HG02759 (cell line): ENCODE measurements around the gene PYGL.
"Not testable (repeated sequence)": the region's sequence is repeated elsewhere in the genome, so short reads cannot be mapped to it uniquely, and the experiment has no call there.

ENCODE experiments used
- ATAC-seq: cut with Tn5 transposase; IDR thresholded peaks from one replicate; pipeline ENCODE4 v1.9.1; 2021; ENCODE audit warnings: mild to moderate bottlenecking, moderate library complexity; ENCODE audit not compliant: unreplicated experiment

PYGL gene

DNA sequence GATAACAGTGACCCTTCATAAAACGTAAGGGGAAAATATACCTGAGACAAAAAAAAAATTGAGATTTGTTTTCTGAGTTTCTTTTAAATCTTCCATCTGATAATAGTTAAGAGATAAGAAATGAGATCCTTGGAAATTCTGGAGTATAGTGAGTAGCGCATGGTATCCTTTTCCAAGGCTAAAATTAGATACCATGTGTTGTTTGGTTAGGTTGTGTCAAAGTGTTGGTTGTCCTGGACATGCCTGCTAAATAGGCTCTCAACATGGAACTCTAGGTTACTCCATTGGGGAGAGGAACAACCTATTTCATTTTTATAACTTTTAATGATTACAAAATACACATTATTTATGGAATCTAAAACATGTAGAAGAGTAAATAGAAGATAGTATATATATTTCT, 14.8 kb downstream of the PYGL start:
- ATAC-seq, result no peak

DNA sequence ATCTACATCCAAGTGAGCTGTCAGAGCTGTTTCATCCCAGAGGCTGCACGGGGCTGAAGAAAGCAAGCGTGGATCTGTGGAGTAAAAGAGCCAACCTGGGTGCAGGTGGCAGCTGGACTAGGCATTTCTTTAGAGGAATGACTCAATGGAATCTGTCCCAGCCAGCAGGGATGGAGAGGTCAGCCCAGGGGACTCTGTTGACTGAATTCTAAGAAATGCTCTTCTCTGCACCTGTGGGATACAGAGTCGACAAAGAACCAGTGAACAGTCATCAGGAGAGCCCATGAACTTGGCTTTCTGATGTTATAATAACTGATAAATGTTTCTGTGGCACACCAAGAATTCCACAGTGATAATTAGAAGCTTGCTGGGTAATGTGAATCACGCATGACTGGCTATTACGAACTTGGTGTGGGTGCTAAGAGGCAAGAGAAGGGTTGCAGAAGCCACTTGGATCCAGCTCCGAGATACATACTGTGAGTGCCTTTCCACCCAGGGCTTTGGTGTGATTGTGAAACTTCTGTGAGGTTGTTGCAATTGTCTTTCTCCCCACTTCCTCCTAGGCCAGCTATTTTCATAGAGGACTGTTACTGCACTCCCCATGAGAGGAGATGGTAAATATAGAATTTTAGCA, 16.2 kb downstream of the PYGL start:
- no peak for ATAC-seq

DNA sequence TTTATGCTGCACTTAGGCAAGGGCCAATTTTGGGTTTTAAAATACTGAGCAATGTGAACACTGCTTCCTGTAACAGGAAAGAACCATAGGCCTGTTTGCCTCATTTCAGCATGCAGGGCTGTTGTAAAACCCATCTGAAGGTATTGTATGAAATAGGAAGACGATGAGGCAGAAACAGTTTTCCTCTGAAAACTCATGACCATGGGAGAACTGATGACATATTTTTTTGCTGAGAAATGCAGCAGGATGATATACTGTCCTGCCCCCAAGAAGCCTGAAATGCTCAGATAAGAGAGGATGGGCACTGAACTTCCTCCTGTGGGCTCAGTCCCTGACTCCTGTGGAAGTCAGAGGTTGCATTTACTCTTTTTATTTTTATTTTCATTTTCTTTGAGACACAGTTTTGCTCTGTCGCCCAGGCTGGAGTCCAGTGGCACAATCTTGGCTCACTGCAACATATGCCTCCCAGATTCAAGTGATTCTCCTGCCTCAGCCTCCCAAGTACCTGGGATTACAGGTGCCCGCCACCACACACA, 17.4 kb downstream of the PYGL start:
- ATAC-seq, result no peak

DNA sequence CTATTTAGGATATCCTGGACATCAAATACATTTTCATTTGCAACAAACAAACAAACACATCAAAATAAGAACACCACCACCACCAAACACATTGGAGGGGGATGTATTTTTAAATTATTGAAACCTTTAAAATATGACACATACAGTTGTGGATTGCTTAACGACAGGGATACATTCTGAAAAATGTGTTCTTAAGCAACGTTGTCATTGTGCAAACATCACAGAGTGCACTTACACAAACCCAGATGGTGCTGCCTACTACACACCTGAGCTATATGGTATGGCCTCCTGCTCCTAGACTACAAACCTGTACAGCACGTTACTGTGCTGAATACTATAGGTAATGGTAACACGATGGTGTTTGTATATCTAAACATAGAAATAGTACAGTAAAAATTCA, 19.4 kb downstream of the PYGL start:
- ATAC-seq, result no peak

DNA sequence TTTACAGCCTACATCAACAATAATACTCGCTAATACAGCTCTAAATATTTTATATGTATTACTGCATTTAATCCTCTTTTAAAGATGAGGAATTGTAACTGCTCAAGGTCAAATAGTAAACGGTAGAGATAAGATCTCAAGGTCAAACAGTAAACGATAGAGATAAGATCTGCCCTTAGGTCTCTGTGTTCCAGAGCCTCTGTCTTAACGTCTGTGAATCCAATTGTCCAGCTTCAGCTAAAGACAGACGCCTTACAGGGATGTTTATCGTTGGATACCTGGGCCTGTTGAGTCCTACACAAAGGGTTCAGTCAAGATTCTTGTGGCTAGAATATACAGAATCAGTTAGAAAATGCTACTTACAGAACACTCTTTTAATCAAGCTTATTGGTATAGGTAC, 20.0 kb downstream of the PYGL start:
- no peak for ATAC-seq

DNA sequence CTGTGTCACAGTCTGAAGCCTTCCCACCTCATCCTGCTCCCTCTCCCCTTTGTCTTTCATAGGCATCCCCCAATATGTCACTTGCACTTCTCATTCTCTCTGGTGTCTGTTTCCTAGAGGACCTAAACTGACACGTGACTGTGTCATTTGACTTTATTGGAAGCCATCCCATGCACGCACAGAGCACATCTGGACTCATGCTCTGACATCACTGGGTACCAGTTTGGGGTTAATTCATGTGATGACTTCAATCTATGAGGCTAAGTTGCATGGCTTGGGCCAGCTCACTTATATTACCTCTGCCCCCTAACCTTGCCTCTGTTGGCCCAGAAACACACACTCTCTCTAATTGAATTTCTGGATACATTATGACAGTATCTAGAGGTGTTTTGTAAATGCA, 21.5 kb downstream of the PYGL start:
- no peak for ATAC-seq

DNA sequence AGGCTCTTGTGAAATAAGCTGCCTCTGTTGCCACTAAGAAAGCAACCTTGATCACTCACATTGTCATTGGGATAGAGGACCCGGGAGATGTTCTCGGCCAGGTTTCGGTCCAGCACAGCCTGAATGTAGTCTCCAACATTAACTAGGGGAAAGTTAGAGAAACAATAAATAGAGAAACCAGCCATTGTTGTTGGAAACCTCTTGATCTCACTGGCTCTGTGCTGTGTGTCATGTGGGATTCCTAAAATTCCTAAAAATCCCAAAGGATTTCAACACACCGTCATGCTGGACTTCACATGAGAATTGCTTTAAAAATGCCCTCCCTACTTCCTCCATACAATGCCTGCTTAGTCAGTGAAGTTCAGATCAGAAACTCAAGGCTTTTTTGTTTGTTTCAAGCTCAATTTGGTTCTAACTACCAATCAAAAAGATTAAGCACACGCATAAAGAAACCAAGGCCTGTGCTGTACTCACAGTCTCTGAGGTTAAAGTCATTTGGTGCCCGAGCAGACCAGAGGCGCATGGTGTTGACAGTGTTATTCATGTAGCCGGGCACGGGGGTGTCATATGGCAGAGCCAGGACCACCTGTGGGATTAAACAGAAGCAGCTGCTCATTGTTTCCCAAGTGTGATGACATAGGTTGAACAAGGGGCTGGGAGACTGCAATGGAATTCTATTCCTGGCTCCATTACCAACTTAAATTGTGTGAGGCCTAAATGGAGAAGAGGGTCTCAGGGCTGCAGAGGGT, 23.6 kb downstream of the PYGL start:
- ATAC-seq, result no peak

DNA sequence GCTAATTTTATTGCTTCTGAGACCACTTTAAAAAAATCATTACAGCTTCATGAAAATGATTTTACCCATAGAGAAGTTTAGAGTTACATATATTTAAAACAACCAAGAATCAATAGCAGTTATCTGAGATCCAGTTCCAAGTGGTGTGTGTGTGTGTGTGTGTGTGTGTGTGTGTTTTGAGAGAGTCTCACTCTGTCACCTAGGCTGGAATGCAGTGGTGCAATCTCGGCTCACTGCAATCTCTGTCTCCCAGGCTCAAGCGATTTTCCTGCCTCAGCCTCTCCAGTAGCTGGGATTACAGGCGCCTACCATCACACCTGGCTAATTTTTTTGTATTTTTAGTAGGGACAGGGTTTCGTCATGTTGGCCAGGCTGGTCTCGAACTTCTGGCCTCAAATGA, 24.8 kb downstream of the PYGL start:
- not testable (repeated sequence) for ATAC-seq

DNA sequence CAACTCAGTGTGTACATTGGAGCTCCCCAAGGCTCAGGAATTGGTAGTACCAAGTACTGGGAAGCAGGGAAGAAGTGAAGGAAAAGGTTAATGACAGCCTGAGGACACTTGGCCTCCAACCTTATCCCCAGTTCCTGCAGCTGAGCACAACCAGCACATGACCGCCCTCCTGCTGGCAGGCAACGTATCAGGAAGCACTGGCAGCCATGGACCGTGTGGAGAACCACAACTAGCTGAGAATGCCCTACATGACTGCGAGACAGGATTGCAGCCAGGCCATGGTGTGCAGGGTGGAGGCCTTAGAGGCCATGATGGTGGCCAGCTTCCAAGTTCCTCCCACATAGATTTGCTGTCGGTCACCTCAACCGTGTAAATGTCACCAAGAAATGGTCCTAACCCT, 26.8 kb downstream of the PYGL start:
- no peak for ATAC-seq

DNA sequence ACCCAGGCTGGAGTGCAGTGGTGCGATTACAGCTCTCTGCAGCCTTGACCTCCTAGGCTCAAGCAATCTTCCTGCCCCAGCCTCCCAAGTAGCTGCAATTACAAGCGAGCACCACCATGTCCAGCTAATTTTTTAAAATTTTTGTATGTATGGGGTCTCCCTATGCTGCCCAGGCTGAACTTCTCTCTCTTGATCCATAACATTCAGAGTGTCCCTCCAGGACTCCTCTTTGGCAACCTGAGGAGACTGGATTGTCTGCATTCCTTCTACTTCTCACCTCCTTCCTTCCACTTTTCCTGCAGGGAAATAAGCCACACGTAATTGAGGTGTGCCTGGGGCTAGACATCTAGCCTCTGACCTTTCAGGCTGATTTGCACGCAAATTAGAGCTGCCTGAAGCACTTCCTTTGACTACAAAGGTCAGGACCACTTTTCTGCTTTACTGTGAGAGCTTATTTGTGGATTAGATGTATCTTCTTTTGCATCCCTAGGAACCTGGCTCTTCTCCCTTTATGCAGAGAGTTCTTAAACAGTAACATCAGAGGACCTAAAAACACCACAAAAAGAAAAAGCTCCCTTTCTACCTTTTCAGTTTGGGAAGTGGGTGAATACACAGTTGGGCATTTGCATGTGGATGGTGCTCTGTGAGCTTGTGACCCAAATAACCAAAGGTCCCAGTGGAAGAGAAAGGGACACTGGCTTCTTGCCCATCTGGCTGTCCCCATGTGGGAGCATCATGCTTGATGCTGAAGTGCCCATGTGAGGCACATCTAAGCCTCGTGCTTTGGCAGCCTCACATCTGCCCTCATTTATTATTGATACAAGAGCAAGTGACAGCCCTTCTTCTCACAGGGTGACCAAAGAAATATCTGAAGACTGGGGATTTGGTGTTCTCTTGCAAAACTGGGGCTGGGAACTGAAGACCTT, 33.5 kb downstream of the PYGL start:
- no peak for ATAC-seq

DNA sequence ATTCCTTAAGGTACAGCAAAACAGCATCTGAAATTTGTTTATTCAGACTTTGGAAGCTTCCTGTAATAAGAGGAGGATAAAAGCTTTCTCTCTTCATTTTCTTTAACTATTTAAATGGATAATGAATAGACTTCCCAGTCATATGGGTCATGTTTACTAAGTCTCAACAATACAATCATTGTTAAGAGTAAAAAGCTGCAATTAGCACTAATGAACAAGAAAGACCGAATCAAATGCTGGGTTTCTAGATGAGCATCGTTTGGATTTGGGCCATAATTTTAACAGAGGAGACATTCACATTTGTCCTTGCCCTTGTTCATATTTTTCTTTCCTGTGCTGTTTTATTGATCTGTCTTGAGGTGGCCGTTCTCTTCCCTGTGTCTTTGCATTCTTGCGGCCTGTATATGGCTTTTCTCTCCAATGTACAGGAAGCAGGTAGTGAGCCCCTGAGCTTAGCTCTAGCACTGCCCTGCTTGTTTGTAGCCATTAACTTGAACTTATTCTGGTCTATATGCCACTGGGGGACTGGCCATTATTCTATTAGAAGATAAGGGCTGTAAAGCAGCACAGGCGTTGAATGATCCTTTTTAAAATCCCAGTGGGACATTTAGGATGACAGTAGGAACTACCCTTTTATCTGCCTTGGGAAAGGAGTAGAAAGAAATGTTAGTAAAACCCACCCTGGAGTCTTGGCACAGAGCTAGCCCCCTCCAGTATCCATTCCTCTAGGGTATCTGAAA, 37.8 kb downstream of the PYGL start:
- no peak for ATAC-seq

DNA sequence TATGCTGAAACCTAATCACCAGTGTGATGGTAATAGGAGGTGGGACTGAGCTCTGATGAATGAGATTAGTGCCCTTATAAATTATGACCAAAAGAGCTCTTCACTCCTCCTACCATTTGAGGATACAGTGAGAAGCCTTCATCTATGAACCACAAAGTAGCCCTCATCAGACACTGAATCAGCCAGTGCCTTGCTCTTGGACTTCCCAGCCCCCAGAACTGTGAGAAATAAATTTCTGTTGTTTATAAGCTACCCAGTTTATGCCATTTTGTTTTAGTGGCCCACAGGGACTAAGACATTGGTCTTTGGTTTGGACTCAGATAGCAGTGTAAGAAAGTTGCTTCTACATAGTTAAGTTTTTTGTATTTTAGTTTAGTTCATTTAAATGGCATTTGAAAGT, 39.6 kb downstream of the PYGL start:
- ATAC-seq, result no peak

DNA sequence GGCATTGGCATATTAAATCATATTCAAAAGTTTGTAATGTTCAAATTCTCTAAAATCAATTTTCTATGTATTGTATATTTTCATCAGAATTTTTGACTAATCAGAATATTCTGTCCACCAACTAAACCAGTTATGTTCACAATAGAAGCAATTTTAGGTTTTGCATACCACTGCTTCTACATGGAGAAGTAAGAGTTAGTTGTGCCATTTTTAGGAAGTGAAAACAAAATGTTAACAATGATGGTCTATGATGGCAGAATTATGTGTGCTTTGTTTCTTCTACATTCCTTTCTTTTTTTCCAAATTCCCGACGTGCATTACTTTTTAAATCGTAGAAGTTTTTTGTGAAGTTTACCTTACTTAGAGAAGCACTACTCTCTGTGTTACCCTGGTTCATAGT, 42.9 kb downstream of the PYGL start:
- ATAC-seq, result no peak

DNA sequence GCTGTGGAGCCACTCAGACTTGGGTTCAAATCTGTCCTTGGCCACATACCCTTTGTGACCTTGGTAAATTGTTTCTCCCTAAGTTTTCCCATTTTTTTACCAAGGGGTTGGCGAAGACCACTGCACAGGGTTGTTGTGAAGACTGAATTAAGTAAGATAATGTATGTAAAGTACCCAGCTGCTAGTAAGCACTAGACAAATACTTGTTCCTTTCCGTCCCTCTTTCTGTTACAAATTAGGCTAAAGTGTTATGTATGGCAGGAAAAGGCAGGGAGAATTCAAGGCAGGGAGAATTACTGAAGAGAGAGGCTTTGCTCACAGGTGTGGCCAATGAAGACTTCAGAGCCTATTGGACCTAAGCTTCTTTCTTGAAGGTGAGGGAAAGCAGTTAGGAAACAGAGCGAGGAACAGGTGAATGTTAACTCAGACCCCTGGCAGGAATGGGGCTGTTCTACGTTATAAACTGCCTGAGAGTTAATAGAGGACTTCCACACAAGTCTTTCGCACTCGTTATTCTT, 46.6 kb downstream of the PYGL start:
- no peak for ATAC-seq

DNA sequence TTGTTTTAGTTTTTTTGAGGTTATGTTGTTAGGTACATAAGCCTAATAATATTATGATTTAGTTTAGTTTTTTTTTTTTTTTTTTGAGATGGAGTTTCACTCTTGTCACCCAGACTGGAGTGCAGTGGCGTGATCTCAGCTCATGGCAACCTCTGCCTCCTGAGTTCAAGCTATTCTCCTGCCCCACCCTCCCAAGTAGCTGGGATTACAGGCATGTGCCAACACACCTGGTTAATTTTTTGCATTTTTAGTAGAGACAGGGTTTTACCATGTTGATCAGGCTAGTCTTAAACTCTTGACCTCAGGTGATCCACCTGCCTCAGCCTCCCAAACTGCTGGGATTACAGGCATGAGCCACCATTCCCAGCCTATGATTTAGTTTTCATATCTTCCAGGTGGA, 47.3 kb downstream of the PYGL start:
- not testable (repeated sequence) for ATAC-seq

DNA sequence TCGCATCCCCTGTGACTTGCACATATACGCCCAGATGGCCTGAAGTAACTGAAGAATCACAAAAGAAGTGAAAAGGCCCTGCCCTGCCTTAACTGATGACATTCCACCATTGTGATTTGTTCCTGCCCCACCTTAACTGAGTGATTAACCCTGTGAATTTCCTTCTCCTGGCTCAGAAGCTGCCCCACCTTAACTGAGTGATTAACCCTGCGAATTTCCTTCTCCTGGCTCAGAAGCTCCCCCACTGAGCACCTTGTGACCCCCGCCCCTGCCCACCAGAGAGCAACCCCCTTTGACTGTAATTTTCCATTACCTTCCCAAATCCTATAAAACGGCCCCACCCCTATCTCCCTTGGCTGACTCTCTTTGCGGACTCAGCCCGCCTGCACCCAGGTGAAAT, 47.9 kb downstream of the PYGL start:
- ATAC-seq, result not testable (repeated sequence)

DNA sequence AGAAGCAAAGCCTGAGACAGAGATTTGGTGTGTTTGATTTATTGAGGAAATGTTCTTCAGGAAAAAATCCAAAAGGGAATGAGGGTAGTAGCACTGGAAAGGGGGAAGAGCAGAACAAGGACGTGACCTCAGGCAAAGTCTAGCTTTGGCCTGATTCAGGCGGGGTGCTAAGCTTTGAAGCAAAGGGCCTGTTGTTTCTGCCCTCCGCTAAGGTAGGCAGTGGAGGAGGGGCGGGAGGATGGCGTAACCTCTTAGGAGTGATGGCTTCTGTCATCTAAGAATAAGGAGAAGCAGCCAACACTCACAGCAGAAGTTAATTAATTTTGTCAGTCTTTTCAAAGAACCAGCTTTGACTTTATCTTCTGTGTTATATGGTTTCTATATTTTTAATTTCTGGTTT, 52.0 kb downstream of the PYGL start:
- ATAC-seq, result no peak

DNA sequence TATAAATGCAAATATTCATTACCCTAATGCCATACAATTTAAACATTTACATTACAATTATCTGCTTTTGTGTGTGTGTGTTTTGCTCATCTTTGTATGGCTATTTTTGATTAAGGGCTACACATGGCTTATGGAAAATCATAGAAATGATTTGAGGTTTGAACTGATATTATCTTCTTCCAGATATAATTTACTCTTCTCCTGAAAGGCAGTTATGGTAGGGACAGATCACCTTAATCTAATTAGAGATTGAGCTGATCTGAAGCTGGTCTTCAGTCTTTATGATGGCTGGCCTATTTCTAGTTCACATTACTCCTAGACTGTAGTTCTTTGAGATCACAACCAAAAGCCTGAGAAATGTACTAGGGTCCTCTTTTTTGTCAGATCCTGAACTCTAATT, 56.8 kb downstream of the PYGL start:
- no peak for ATAC-seq

DNA sequence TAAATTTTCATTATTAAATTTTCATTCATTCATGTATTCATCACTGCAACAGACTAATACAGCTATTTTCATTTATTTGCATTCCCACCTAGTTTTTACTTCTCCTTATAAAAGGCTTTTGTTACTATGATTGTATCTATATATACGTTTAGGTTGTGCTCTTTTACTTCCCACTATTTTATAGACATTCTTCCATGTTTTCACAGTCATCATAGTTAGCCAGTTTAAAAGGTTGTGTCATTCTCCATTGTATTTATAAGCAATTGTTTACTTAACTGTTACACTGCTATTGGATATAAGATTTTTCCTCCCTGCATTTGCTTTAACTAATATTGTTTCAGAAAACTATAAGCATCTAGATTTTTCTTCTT, 60.5 kb downstream of the PYGL start:
- ATAC-seq, result no peak

DNA sequence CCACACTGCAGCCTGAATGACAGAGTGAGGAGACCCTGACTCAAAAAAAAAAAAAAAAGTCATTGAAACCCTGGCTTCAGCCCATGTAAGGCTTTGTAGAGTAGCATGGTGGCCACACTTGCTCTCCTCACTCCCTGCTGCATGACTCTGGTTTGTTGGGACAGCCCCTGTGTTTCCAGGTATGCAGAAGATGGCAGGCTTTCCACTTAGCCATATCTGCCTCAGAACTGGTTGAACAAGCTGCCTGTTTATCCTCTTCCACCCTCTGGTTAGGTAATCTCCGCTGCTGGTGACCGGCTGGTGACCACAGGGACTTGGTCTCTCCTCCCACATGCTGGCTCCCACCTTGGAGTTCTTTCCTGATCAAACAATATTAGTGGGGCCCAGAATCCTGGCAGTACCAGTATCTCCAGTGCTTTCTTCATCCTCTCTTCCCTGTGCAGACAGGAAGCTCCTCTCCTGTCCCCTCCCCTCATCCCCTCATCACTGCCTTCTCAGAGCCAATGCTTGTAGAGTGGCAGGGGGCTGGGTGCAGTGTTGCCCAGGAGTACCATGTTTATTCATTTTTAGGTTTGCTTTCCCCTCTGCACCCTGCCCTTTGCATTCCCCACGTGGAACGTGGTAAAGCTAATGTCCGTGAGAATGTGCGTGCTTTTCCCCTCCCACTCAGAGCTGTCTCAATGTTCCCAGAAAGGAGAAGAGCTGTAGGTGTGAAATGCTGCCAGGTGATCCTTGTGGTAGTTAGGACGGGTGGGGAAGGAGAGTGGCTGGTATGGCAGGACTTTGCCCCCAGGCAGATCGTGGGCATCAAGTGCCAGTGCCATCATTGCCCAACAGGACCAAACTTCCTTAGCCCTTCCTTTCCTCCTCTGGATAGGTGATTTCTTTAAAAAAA, 61.1 kb downstream of the PYGL start:
- ATAC-seq, result no peak
